H9 (cell line): ENCODE data around the gene SZT2. TPM values are rescaled to one million over a fixed set of nuclear protein-coding genes. Genes with fewer than 3 reads are reported as not detected.
A peak's percentile ranks its signal among the peaks of the same experiment; 100 is the strongest.

Experiments used
- DNase-seq: peaks from one replicate; pipeline ENCODE4 v3.0.0-alpha.2; 2017
- H2AFZ ChIP-seq: one replicate; pipeline ENCODE4 v1.6.1; 2013; ENCODE audit warnings: mild to moderate bottlenecking, low read length, control low read depth, moderate library complexity
- H2AK5ac ChIP-seq: 2 replicates; pipeline ENCODE4 v1.6.1; 2013; ENCODE audit warnings: low read length, control low read depth, mixed read lengths; ENCODE audit not compliant: insufficient read length
- H2BK120ac ChIP-seq: one replicate; pipeline ENCODE4 v1.6.1; 2013; ENCODE audit warnings: low read depth, mild to moderate bottlenecking, low read length, control low read depth, inconsistent platforms; ENCODE audit not compliant: poor library complexity, severe bottlenecking
- H2BK12ac ChIP-seq: 2 replicates; pipeline ENCODE4 v1.6.1; 2013; ENCODE audit warnings: low read length, control low read depth, mixed read lengths, low read depth; ENCODE audit not compliant: insufficient read length
- H2BK15ac ChIP-seq: 2 replicates; pipeline ENCODE4 v1.6.1; 2013; ENCODE audit warnings: low read depth, low read length, control low read depth
- H2BK20ac ChIP-seq: one replicate; pipeline ENCODE4 v1.6.1; 2013; ENCODE audit warnings: low read depth, mild to moderate bottlenecking, low read length, control low read depth, inconsistent platforms; ENCODE audit not compliant: poor library complexity, severe bottlenecking
- H2BK5ac ChIP-seq: 2 replicates; pipeline ENCODE4 v1.6.1; 2013; ENCODE audit warnings: low read length, control low read depth, mixed read lengths; ENCODE audit not compliant: insufficient read length
- H3K14ac ChIP-seq: 2 replicates; pipeline ENCODE4 v1.6.1; 2013; ENCODE audit warnings: low read length, control low read depth; ENCODE audit not compliant: insufficient read depth
- H3K18ac ChIP-seq: 2 replicates; pipeline ENCODE4 v1.6.1; 2013; ENCODE audit warnings: low read depth, mild to moderate bottlenecking, mixed read lengths, low read length, control low read depth; ENCODE audit not compliant: insufficient read length
- H3K23ac ChIP-seq: 2 replicates; pipeline ENCODE4 v1.6.1; 2013; ENCODE audit warnings: low read length, control low read depth, mixed read lengths, low read depth; ENCODE audit not compliant: insufficient read length
- H3K23me2 ChIP-seq: 2 replicates; pipeline ENCODE4 v1.6.1; 2013; ENCODE audit warnings: low read depth, mild to moderate bottlenecking, mixed read lengths, low read length, control low read depth; ENCODE audit not compliant: insufficient read length, poor library complexity, severe bottlenecking
- H3K27ac ChIP-seq: 2 replicates; pipeline ENCODE4 v1.5.1; 2013; ENCODE audit warnings: low read length, control low read depth, mixed read lengths, low read depth; ENCODE audit not compliant: insufficient read length
- H3K27me3 ChIP-seq: 2 replicates; pipeline ENCODE4 v1.6.1; 2013; ENCODE audit warnings: low read length, control low read depth, inconsistent platforms; ENCODE audit not compliant: insufficient read depth
- H3K4ac ChIP-seq: 2 replicates; pipeline ENCODE4 v1.6.1; 2013; ENCODE audit warnings: low read depth, mild to moderate bottlenecking, control low read depth, inconsistent platforms, low read length, moderate library complexity
- H3K4me1 ChIP-seq: 2 replicates; pipeline ENCODE4 v1.6.1; 2013; ENCODE audit warnings: low read length, control low read depth, inconsistent platforms; ENCODE audit not compliant: insufficient read depth
- H3K4me2 ChIP-seq: 2 replicates; pipeline ENCODE4 v1.6.1; 2013; ENCODE audit warnings: low read length, control low read depth, mixed read lengths; ENCODE audit not compliant: insufficient read length, insufficient read depth
- H3K56ac ChIP-seq: 2 replicates; pipeline ENCODE4 v1.6.1; 2013; ENCODE audit warnings: low read depth, mild to moderate bottlenecking, mixed read lengths, low read length, control low read depth; ENCODE audit not compliant: insufficient read length
- H3K79me1 ChIP-seq: 2 replicates; pipeline ENCODE4 v1.6.1; 2013; ENCODE audit warnings: low read depth, mild to moderate bottlenecking, moderate library complexity, low read length, control low read depth, inconsistent platforms; ENCODE audit not compliant: insufficient read depth, poor library complexity, severe bottlenecking
- H3K79me2 ChIP-seq: 2 replicates; pipeline ENCODE4 v1.6.1; 2013; ENCODE audit warnings: low read length, control low read depth, inconsistent platforms; ENCODE audit not compliant: insufficient read depth
- H3K9ac ChIP-seq: 2 replicates; pipeline ENCODE4 v1.6.1; 2013; ENCODE audit warnings: low read length, control low read depth, mixed read lengths; ENCODE audit not compliant: insufficient read length; ENCODE audit errors: extremely low read depth
- H3K9me3 ChIP-seq: one replicate; pipeline ENCODE4 v1.6.1; 2013; ENCODE audit warnings: low read depth, low read length, inconsistent platforms; ENCODE audit not compliant: control insufficient read depth
- H3T11ph ChIP-seq: one replicate; pipeline ENCODE4 v1.6.1; 2013; ENCODE audit warnings: mild to moderate bottlenecking, low read length, control low read depth, inconsistent platforms
- H4K20me1 ChIP-seq: one replicate; pipeline ENCODE4 v1.6.1; 2013; ENCODE audit not compliant: control insufficient read depth, insufficient read length, insufficient read depth
- H4K5ac ChIP-seq: 2 replicates; pipeline ENCODE4 v1.6.1; 2013; ENCODE audit warnings: low read depth, mild to moderate bottlenecking, mixed read lengths, low read length, control low read depth; ENCODE audit not compliant: insufficient read length
- H4K8ac ChIP-seq: replicated peaks from 2 replicates; pipeline ENCODE4 v1.6.1; 2013; ENCODE audit warnings: low read length, control low read depth, mixed read lengths, low read depth; ENCODE audit not compliant: insufficient read length
- H4K91ac ChIP-seq: 2 replicates; pipeline ENCODE4 v1.6.1; 2013; ENCODE audit warnings: low read depth, mild to moderate bottlenecking, moderate library complexity, mixed read lengths, low read length, control low read depth; ENCODE audit not compliant: insufficient read length
- H3K27ac Mint-ChIP-seq, 3 experiments: 2 replicates in 2 of 3; 3 replicates in 1 of 3; pipeline ENCODE4 v1.8.0; 2020 to 2021; ENCODE audit warnings: mixed read lengths in 3 of 3, mild to moderate bottlenecking in 1 of 3, moderate library complexity in 1 of 3
- H3K27me3 Mint-ChIP-seq: 2 replicates; pipeline ENCODE4 v1.8.0; 2021; ENCODE audit warnings: low read depth, mild to moderate bottlenecking, moderate library complexity, mixed read lengths
- H3K36me3 Mint-ChIP-seq, 3 experiments: 2 replicates in 2 of 3; 3 replicates in 1 of 3; pipeline ENCODE4 v1.8.0; 2020 to 2021; ENCODE audit warnings: low read depth in 3 of 3, mixed read lengths in 3 of 3; ENCODE audit not compliant: insufficient read depth in 1 of 3
- H3K4me1 Mint-ChIP-seq, 2 experiments: 2 replicates each; pipeline ENCODE4 v1.8.0; 2020; ENCODE audit warnings: mixed read lengths in 2 of 2
- H3K4me3 Mint-ChIP-seq, 2 experiments: 2 replicates in 1 of 2; 3 replicates in 1 of 2; pipeline ENCODE4 v1.8.0; 2020 to 2021; ENCODE audit warnings: mild to moderate bottlenecking in 2 of 2, mixed read lengths in 2 of 2, moderate library complexity in 1 of 2
- H3K9me3 Mint-ChIP-seq, 2 experiments: 2 replicates in 1 of 2; 3 replicates in 1 of 2; pipeline ENCODE4 v1.8.0; 2020; ENCODE audit warnings: mild to moderate bottlenecking in 2 of 2, mixed read lengths in 2 of 2, moderate library complexity in 1 of 2
- WGBS: extraction: QIAGEN DNeasy Blood & Tissue Kit; methylation state at CpG from one replicate; pipeline ENCODE4 v1.1.7; 2013; ENCODE audit warnings: missing lambda C conversion rate, low lambda C conversion rate, mixed read lengths; ENCODE audit not compliant: insufficient read length; ENCODE audit errors: extremely low coverage; 5-methylcytosine and 5-hydroxymethylcytosine counted together
- total RNA-seq: library from RNA; stranded (reverse); gene quantifications from 2 replicates; pipeline ENCODE4 v1.2.1, GENCODE V29; 2021
- TF ChIP-seq, protein P1 (sequence below): fragments of 200-600 bp; sonication (generic); conservative IDR thresholded peaks from 3 replicates; pipeline ENCODE4 v1.8.0; 2021; ENCODE audit warnings: antibody characterized with exemption, mild to moderate bottlenecking

The SZT2 gene
- total RNA-seq, 1 experiment from 2014 or later, result 16.8 TPM

DNA sequence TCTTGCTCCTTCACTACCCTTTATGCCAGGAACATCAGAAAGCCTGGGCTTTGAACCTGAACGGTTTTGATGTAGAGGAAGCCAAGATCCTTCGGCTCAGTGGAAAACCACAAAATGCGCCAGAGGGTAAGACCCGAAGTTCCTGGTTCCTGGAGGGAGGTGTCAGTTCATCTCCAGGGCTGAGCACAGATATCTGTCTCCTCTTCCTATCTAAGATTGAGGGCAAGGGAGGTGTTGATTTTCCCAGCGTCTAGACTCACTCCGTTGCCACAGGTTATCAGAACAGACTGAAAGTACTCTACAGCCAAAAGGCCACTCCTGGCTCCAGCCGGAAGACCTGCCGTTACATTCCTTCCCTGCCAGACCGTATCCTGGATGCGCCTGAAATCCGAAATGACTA is 30.0 kb upstream of the SZT2 start:
- no peak overlapping the region for H2BK5ac ChIP-seq
- H2AFZ ChIP-seq, result no peak overlapping the region
- no peak overlapping the region for H3K14ac ChIP-seq
- TF ChIP-seq, protein P1, sequence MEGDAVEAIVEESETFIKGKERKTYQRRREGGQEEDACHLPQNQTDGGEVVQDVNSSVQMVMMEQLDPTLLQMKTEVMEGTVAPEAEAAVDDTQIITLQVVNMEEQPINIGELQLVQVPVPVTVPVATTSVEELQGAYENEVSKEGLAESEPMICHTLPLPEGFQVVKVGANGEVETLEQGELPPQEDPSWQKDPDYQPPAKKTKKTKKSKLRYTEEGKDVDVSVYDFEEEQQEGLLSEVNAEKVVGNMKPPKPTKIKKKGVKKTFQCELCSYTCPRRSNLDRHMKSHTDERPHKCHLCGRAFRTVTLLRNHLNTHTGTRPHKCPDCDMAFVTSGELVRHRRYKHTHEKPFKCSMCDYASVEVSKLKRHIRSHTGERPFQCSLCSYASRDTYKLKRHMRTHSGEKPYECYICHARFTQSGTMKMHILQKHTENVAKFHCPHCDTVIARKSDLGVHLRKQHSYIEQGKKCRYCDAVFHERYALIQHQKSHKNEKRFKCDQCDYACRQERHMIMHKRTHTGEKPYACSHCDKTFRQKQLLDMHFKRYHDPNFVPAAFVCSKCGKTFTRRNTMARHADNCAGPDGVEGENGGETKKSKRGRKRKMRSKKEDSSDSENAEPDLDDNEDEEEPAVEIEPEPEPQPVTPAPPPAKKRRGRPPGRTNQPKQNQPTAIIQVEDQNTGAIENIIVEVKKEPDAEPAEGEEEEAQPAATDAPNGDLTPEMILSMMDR, result no peak
- no peak overlapping the region for H3T11ph ChIP-seq
- Mint-ChIP-seq H3K9me3 (no peaks in the 10 kb centered on the region; a peak in 2 of 5 replicates), H3K27me3 (no peaks in the 10 kb centered on the region), H3K27ac (peak overlapping the region; percentile 68 to 91 (median 78)), H3K36me3 (peaks cover 45 to 60% (median 52%) of the 10 kb centered on the region in 3 experiments), H3K4me1 (peaks cover 29 to 36% of the 10 kb centered on the region in 2 experiments), H3K4me3 (peak overlapping the region; percentile 91 to 92)
- peak overlapping the region; percentile 82 for H3K9ac ChIP-seq
- no peaks in the 10 kb centered on the region for H3K27me3 ChIP-seq
- no peak overlapping the region for H4K5ac ChIP-seq
- no peak overlapping the region for H3K23ac ChIP-seq
- no peak overlapping the region for H3K18ac ChIP-seq
- H3K4ac ChIP-seq, result no peak overlapping the region
- WGBS, result no CpG with 5 or more reads among the region's 11 CpGs
- H2AK5ac ChIP-seq, result no peak overlapping the region
- no peaks in the 10 kb centered on the region for H4K20me1 ChIP-seq
- H3K4me1 ChIP-seq, result peaks cover 6% of the 10 kb centered on the region; the same call in 1 of the 2 replicates
- peaks cover 5% of the 10 kb centered on the region for H3K23me2 ChIP-seq
- H2BK12ac ChIP-seq, result no peak overlapping the region
- H3K79me2 ChIP-seq, result peaks cover 15% of the 10 kb centered on the region; the same call in 1 of the 2 replicates
- H4K8ac ChIP-seq, result no peak overlapping the region
- no peak overlapping the region for H3K27ac ChIP-seq
- peak overlapping the region; percentile 95 for H3K4me2 ChIP-seq
- H3K56ac ChIP-seq, result no peak overlapping the region
- H4K91ac ChIP-seq, result no peak overlapping the region
- no peaks in the 10 kb centered on the region for H3K9me3 ChIP-seq
- no peak overlapping the region for H2BK15ac ChIP-seq
- H2BK20ac ChIP-seq, result no peak overlapping the region
- no peak for DNase-seq
- no peak overlapping the region for H2BK120ac ChIP-seq
- H3K79me1 ChIP-seq, result peaks cover 14% of the 10 kb centered on the region
